NCI-H2227 treated with DMSO at 0.1 percent for 48 hours (cell line): ENCODE data around the gene DCTN1.
"Not testable (repeated sequence)": the region's sequence is repeated elsewhere in the genome, so short reads cannot be mapped to it uniquely, and the experiment has no call there.

Experiments
- DNase-seq: peaks from one replicate; lab custom pipeline; 2025; lab: John Stamatoyannopoulos, UW

Gene DCTN1

DNA sequence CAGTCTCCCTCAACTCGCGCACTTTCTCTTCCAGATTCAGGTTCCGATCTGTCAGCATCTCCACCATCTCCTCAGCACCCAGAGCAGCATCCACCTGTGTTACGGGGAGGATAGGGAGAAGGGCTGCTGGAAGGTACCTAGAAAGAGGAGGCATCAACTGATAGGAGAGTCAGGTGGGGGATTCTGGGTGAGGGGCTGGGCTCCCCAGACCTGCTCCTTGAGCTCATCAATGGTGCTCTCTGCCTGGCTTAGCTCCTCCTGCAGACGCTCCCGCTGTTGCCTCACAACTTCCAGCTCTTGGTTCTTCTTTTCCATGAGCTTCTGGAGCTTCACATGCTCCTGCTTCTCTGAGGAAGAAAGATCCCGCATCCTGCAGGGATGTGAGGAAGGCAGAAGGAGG, 10.1 kb downstream of the DCTN1 start:
- DNase-seq: no peak

DNA sequence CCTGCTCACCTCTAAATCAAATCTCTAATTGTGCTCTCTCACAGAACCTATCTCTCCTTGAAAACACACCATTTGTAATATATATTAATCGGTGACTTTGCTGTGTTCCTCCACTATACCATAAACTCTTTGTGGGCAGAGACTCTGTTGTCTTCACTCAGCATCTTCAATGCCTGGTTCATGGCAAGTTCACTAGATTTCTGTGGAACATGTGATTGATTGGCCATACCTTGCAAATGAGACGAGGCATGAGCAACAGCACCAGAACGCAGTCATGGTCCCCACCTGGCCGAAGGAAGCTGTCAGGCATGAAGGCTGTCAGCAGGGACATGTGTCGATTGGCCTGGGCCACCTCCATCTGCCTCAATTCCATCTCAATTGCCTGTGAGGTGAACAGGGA, 11.6 kb downstream of the DCTN1 start:
- DNase-seq: no peak

DNA sequence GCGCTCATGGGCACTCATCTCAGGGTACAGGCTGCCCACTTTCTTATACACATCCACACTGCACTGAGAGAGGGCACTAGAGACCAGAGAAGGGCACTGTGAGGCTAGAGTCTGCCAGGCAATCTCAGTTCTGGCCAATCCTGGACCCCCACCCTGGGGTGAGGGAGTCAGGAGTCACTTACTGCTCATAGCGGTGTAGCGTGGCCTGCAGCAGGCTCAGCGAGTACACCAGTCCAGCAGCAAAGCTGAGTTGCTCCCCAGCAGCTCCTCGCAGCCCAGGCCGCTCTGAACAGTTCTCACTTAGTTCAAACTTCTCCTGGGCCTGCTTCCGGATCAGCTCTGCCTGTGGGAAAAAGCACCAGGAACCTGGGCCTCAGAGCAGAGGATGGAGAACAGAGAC, 12.3 kb downstream of the DCTN1 start:
- no peak for DNase-seq

DNA sequence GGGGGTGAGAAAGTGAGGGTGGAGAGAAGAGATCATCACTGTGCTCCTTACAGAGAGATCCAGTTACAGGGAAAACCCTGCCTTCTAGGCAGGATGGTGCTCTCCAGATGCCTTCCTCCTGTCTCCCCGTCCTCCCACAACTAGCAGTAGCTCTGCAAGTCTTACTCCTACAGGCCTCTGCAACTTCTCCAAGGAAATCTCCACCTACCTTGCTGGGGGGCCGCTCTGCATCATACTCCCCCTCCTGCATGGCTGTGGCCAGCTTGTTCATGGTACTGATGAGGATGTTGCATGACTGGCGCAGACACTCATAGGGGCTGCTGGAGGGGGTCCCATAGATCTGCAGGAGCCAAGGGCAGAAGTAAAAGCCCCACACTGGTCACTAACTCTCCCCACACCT, 14.1 kb downstream of the DCTN1 start:
- DNase-seq: no peak

DNA sequence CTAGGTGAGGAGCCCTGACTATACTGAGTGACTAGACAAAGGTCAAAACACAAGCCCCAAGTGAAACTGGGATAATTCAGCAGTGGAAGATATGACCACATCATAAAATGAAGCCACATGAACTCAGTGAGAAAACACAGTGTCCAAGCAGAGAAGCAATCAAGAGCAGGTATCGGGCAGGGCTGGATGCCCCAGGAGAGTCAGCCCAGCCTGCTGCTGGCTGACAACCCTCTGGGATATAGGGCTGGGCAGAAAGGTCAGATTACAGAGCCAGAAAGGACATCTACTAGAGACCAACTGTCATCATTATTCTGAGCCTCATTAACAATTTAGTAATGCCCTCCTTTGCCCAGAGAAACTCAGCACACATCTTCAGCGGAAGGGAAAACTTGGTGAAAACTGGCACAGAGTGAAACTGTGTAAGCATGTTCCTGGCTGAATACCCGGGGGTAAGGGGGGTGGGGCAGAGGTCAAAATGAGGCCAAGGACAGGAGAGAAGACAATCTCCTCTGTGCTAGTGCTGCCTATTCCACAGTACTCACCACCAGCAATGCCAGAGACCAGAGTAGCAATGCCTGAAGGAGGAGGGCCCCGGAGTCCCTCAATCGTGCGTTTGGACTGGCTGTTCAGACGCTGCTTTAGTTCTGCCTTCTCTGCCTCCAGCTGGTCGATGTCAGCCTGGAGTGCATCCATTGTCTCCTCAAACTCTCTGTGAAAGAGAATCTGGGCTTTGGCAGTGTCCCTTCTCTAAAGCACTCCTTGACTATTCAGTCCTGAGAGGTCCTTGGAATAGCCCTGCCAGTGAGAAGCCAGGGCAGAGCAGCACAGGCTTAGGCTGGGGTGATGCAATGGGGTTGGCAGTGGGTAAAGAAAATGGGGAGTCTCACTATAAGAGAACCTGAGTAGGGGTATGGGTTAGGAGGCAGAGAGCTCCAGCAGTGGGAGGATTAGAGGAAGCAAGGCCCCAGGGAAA, 15.3 kb downstream of the DCTN1 start:
- no peak for DNase-seq

DNA sequence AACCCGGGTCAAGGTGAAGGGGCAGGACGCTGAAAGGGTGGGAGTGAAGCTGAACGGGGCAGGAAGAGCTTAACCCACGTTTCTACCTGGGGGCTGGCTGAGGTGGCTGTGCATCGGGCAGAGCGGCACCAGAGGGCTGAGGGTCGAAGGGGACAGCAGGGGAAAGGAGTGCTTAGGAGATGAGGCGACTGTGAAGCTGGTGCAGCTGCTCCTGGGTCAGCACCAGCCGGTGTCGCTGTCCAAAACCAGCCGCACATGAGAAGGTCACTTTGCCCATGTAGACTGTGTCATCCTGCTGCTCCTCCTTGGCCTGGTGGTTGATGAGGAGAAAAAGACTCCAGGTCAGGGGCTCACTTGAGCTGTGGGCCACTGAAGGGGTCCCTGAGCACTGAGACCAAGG, 18.8 kb downstream of the DCTN1 start:
- DNase-seq: no peak

DNA sequence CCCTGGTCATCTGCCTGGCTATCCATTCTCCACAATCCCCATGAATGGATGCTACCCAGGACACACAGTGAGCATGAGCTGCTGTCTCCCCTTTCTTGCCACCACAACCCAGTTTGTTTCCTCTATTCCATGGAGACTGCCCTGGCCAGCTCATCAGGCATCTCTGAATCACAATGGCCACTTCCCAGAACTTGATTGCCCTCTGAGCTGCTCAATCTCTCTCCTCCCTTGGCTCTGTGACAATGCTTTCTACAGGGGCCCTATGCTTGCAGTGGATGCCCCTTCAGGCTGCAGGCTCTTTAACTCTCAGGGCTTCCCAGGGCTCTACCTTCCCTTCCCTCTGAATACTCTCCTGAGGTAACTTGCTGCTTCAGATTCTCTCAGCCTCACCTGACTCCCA, 22.5 kb downstream of the DCTN1 start:
- DNase-seq: no peak

DNA sequence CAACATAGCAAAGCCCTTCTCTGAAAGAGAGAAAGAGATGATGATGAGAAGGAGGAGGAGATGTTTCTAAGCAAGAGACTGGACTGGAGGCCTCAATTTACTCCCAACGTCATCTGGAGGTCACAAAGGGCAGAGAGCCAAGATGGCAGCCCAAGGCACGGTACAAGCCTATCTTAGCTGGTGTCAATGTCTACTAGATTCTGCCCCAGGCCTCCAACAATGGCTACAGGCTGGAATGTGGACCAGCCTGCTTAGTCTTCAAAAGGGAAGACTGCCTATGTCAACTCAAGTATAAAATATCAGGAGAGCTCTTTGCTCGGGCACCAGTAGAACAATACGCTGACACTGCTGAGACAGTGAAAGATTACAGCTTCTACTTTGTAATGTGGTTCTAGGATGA, 30.2 kb downstream of the DCTN1 start:
- no peak for DNase-seq

DNA sequence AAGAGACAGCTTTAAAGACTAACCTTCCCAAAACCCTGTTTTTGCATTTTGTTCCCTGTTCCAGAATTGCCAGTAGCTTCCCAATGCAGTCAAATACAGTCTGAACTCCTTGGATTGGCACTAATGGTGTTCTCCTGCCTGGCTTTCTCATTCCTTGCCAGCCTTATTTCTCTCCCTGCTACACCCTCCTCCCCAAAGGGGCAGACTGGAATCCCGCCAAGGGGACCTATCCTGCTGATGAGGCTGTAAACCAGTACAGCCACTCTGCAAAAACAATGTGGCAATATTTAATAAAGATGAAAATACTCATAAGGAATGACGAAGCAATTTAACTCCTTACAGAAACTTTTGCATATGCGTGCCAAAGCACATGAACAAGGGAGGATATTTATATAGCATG, 32.4 kb downstream of the DCTN1 start:
- no peak for DNase-seq

DNA sequence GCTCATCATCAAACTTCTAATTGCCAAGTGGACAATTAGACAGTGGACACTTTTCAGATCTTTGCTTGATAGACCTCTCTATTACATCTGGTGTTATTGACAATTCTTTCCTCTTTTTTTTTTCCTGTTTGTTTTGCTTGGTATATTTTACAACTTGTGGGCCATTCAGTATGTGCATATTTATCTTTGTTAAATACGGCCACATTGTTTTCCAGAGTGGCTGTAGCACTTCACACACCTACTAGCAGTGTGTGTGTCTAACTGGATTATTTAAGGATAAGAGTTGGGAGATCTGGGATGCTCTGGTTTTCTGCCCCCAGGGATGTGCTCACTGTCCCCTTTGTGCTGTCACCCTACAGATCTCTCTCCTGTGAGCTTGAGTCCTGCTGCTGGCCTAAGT, 32.8 kb downstream of the DCTN1 start:
- DNase-seq: no peak

DNA sequence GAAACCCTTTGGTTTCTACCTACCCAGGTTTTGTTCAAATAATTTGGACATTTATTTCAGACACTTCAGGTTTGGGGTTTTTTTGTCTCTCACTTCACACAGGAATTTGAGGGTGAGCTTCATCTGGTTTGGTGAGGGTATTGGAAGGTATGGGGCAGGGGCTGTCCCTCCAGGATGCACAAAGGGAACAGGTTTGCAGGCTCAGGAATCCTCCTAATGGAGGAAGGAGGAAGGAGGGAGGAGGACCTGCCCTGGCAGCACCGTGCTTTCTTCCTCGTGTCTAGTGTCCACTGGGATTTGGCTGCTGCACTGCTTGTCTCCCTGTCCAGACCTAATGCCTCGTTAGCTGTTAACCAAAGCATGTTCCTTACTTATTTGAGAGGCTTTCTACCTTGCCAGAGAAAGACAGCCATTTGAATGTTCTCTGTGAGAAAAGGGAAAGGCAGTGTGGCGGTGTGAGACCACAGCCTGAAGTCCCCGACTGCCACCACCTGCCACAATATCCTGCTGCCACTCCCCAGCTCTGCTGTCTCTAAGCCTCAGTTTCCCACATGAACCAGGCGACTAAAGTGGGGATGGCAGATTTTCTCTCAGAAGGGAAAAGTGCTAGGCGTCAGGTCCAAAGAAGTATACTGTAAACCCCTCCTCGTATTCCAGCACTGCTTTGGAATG, 34.7 kb downstream of the DCTN1 start:
- no peak for DNase-seq

DNA sequence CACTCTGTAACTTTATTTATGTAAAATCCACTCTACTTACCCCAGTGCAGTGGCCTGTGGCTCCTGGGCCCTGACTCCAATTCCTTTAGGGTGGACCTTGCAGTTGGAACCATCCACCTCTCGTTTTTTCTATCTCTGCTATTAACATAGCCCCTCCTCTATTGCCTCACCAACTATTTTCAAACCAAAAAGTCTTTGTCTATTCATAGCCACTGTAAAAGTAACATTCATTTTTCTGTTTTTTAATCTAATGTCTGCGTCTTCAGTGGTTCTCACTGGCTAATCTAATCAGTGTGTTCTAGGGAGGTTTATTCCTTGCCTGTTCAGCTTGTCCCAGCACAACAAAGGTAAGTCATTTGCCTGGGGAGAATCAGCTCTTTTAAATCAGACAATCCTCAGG, 36.8 kb downstream of the DCTN1 start, which contains the start of gene SLC4A5:
Gene SLC4A5, minus strand, starts transcription at position 101 of the 400 bp plus-strand sequence. CDS start 28,393 bp downstream, outside the sequence.
- DNase-seq: no peak

DNA sequence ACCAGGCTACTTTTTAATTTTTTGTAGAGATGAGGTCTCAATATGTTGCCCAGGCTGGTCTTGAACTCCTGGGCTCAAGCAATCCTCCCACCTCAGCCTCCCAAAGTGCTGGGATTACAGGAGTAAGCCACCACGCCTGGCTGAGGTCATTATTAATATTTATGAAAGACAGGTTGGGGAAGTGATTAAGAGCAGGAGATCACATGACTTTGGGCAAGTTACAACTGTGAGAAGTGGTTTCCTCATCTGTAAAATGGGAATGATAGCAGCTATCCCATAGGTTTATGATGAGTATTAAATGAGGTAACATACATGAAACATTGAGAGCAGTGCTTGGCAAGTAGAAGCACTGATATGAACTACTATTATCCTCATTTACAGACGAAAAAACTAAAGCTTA, 43.9 kb downstream of the DCTN1 start:
- not testable (repeated sequence) for DNase-seq

DNA sequence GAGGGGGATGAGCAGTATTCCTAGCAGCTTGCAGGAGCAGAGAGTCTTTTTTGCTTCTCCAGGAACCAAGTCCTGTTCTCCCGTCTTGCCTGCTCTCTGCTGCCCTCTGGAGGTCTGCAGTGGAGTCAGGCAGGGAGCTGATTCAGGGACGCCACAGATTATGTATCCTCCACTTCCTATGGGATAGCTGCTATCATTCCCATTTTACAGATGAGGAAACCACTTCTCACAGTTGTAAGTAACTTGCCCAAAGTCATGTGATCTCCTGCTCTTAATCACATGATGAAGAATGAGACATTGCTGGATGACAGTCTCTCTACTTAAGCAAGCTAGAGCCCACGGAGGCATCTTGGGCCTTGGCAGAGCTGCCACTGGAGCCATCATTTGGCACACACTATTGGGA, 45.2 kb downstream of the DCTN1 start:
- peak; percentile 59 for DNase-seq

DNA sequence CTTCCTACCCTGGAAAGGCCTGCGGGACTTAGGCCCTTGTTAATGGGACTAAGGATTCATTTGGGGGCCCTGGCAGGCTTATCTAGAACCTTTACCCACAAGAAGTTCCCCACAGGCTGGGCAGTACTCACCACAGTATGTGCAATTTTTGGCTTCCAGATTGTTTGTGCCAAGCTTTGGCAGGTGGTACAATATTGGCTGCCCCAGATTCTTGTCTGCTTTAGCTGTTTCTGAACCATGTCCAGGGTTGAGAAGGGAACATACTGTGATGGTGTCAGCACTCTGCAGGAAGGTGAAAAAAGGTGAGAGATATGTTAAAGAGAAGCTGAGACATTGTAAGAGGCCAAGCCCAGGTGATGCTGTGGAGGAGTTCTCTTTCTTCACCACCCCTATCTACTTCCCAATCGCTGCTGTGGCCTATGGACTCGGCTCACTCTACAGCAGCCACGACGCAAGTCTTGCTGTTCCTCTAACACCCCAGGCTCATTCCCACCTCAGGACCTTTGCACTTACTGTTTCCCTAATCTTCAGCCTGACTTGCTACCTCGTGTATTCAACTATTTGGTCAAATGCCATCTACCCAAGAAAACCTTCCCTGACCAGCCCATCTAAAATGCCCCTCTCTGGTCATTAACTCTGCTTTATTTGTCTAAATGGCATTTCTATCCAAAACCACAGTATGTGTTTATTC, 46.1 kb downstream of the DCTN1 start:
- DNase-seq: no peak

DNA sequence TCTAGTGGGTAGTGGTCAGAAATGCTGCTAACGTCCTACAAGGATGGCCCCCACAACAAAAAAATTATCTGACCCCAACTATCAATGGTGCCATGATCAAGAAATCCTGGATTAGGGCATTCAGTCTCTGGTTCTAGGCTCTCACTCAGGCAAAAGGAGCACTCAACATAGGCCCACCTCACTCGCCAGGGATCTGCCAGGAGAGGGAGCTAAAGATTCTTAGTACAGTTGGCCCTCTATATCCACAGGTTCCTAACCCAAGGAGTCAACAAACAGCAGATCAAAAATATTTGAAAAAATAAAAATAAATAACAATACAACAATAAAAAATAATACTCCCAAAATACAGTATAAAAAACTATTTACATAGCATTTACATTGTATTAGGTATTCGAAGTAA, 46.9 kb downstream of the DCTN1 start:
- no peak for DNase-seq

DNA sequence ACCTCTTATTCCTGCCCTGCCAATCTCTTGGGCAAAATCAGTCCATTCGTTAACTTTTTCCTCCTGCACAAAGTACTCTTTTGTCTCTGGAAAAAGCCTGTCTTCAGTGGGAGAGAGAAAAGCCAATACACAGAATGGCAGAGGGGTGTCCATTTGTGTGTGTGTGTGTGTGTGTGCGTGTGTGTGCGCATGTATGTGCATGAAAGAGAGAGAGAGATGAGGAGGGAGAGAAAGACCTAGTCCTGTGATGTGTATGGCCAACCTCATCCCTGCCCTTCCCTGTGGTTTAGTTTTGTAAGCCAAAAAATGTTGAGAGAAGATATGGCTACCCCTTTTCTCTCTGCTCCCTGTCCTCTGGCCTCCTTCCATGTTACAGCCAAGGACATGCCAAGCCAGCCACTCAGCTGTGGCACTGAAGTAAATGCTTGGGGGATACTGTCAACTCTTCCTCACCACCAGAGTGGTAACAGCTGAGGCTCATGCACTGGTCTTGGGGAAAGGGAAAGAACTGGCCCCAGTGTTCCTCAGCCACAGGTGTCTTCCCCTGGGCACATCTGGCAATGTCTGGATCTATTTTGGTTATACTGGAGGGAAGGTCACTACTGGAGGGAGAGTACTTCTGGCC, 47.4 kb downstream of the DCTN1 start:
- DNase-seq: no peak

DNA sequence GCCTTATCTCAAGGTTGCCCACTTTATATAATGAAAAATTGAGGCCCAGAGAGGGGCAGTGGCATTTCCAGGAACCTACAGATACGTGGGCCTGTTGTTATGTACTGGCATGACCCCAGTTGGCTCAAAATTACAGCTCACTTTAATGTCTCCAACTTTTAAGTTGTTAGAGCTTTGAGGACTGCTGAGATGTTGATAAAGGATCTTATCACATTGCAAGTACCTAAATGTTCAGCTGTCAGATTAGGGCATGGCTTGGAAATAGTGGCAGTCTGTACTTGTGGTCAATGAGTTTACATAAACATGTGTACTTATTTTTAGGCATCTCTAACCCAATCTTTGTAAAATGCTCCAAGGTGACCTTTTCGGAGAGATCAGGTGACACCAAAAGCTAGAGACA, 51.5 kb downstream of the DCTN1 start:
- no peak for DNase-seq

DNA sequence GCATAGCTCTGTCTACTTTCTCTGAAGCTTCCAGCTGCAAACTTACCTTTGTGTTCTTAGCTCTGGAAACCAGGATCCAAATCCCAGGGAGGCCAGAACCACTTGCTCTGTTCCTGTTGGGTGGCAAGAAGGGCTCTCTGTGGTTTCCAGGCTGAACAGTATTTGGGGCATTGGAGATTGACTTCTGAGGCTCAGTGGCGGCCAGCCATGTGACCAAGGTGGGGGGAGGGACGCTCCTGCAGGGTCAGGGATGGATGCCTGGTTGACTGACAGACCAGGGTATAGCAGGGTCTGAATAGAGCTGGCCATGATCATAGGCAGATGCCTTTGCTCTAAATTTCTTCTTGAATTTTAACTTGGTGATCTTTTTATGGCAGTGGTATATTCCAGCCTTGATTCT, 52.0 kb downstream of the DCTN1 start:
- no peak for DNase-seq

DNA sequence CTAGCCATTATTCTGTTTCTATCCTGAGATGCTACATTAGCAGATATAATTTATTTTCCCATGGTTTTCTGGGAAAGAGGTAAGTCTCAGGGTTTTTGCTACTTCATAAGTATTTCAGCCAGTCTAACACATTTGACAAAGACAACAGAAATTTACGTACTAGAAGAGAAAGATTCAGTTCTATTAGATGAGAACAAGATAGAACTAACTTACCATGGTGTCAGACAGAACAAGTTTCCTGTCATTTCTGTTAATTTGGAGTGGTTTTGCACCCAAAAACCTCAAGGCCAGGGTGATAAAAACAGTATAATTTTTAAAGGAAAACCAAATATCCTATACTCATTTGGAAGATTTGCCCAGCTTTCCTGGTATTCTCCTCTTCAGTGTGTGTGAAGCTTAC, 52.5 kb downstream of the DCTN1 start:
- DNase-seq: no peak

DNA sequence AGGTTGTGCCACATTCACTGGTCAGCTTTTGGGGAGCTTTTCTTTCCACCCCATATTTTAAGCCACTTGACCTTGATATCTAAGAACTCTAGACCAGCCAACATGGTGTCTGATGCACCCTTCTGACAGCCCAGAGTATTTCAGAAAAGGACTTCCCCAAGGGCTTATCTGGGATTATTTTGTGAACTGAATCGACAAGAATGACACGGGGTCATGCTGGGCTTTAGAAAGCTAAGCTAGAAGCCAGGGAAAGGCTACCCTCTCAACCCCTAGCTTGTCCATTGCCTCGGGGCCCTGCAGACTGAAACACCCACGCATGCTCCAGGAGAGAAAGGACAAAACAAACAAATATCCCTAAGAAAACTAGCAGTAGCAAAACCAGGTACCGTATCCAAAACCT, 52.9 kb downstream of the DCTN1 start:
- DNase-seq: no peak

DNA sequence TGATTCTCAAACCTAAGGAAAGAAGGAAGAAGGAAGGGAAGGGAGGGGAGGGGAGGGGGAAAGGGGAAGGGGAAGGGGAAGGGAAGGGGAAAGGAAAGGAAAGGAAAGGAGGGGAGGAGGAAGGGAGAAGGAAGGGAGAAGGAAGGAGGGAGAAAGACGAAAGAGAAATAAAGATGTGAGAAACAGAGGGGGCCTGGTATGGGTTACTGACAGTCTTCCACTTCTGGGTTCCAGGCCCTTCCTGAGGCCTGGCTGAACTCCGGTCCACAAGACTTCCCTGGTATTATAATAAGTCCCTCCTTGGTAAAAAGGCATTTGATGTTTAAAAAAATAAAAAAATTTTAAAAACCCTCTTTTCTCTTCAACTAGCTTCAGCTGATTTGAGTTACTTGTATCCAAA, 54.3 kb downstream of the DCTN1 start:
- no peak for DNase-seq
